Endothelial cell of umbilical vein (primary cell): ENCODE data around the gene SLC47A2.

Source experiments
- EZH2 ChIP-seq: IDR thresholded peaks from 2 replicates; pipeline ENCODE4 v1.6.1; 2012; ENCODE audit warnings: borderline replicate concordance, low read depth, mild to moderate bottlenecking, moderate library complexity, low read length, inconsistent platforms; ENCODE audit not compliant: severe bottlenecking
- GATA2 ChIP-seq: IDR thresholded peaks from 2 replicates; pipeline ENCODE4 v1.7.0; 2011; ENCODE audit warnings: low read depth, mild to moderate bottlenecking, moderate library complexity, mixed read lengths, low read length; ENCODE audit not compliant: insufficient read length, insufficient read depth
- JUN ChIP-seq: IDR thresholded peaks from 2 replicates; pipeline ENCODE4 v1.6.1; 2011; ENCODE audit warnings: borderline replicate concordance, low read depth; ENCODE audit not compliant: insufficient read length, insufficient read depth
- POLR2A ChIP-seq: IDR thresholded peaks from 2 replicates; pipeline ENCODE4 v1.6.1; 2012; ENCODE audit warnings: low read depth, mild to moderate bottlenecking, control low read depth, low read length
- POLR2AphosphoS5 ChIP-seq: IDR thresholded peaks from 2 replicates; pipeline ENCODE4 v1.6.1; 2012; ENCODE audit warnings: low read depth, mild to moderate bottlenecking, control low read depth, low read length, moderate library complexity; ENCODE audit not compliant: insufficient read depth
- TF ChIP-seq, protein P1 (sequence below), 2 donors: IDR thresholded peaks; 1 replicate in 1 of 2; 2 replicates in 1 of 2; pipeline ENCODE4 v1.5.1; 2011; ENCODE audit warnings: low read length in 2 of 2, mild to moderate bottlenecking in 2 of 2, moderate library complexity in 2 of 2, control low read depth in 1 of 2, inconsistent platforms in 1 of 2, low read depth in 1 of 2; ENCODE audit not compliant: insufficient read depth in 1 of 2; ENCODE audit errors: extremely low read depth in 1 of 2
- TF ChIP-seq, protein P2 (sequence below): IDR thresholded peaks from 2 replicates; pipeline ENCODE4 v1.6.1; 2011; ENCODE audit not compliant: insufficient read depth, insufficient read length

DNA sequence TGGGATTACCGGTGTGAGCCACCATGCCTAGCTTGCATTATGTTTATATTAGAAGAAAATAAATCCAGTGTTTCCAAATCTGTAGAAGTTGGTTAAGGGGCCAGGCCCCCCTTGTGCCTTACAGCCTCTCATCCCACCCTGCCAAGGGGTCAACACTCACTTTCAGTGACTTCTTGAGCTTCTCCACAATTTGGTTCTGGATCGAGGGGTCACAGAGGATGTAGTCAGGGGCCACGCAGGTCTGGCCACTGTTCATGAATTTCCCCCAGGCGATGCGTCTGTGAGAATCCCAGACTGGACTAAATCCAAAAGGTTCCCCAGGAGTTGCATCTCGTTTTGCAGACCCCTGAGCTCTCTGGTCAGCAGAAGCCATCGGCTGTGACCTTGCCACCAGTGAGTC is 24.5 kb upstream of the SLC47A2 start:
- TF ChIP-seq, protein P1, sequence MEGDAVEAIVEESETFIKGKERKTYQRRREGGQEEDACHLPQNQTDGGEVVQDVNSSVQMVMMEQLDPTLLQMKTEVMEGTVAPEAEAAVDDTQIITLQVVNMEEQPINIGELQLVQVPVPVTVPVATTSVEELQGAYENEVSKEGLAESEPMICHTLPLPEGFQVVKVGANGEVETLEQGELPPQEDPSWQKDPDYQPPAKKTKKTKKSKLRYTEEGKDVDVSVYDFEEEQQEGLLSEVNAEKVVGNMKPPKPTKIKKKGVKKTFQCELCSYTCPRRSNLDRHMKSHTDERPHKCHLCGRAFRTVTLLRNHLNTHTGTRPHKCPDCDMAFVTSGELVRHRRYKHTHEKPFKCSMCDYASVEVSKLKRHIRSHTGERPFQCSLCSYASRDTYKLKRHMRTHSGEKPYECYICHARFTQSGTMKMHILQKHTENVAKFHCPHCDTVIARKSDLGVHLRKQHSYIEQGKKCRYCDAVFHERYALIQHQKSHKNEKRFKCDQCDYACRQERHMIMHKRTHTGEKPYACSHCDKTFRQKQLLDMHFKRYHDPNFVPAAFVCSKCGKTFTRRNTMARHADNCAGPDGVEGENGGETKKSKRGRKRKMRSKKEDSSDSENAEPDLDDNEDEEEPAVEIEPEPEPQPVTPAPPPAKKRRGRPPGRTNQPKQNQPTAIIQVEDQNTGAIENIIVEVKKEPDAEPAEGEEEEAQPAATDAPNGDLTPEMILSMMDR (IDR thresholded peaks at IDR 0.05; ENCODE audit: extremely low read depth in 1 of 2, insufficient read depth in 1 of 2, low read depth in 1 of 2, low read length in 2 of 2), result no peak
- TF ChIP-seq POLR2AphosphoS5 (no peak), GATA2 (no peak), JUN (no peak), POLR2A (no peak), EZH2 (no peak)
- TF ChIP-seq, protein P2, sequence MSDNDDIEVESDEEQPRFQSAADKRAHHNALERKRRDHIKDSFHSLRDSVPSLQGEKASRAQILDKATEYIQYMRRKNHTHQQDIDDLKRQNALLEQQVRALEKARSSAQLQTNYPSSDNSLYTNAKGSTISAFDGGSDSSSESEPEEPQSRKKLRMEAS, result no peak
